ENCODE data around the gene EN2.

EN2 gene

DNA sequence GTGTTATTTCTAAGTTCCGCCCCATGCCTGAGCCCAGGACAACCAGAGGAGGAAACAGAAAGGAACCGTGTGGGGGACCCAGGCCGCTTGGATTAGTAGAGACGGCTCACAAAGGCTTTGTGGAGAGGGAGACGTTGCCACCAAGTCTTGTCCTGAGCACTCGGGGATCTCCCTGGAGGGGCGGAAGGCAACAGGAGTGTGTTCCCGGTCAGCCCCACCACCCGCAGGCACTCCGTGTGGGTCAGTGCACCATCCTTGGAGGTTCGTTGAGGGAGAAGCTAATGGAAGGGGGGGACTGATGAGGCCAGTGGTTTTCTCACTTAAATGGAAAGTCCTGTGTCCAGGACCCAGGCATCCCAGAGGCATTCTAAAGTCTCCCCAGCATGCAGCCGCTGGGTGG is 26.7 kb upstream of the EN2 start:
- Histone ChIP-seq H2AFZ (ENCODE audit: low read depth, low read length) (no peak overlapping the region), H3K27ac (ENCODE audit: low read length) (no peak overlapping the region), H3K36me3 (replicated peaks; ENCODE audit: low read depth, low read length) (no peaks in the 10 kb centered on the region), H3K79me2 (ENCODE audit: low read length) (no peaks in the 10 kb centered on the region), H3K4me3 (ENCODE audit: low read length) (no peak overlapping the region), H3K4me1 (ENCODE audit: low read length) (no peaks in the 10 kb centered on the region), H3K9me3 (ENCODE audit: insufficient read depth, low read length) (no peaks in the 10 kb centered on the region), H4K20me1 (ENCODE audit: insufficient read depth, low read length) (no peaks in the 10 kb centered on the region), H3K9ac (ENCODE audit: low read length) (no peak overlapping the region), H3K27me3 (ENCODE audit: low read depth, low read length) (peaks cover 35% of the 10 kb centered on the region), H3K4me2 (ENCODE audit: low read length) (no peak overlapping the region)
- TF ChIP-seq EZH2phosphoT487 (IDR thresholded peaks at IDR 0.05; ENCODE audit: low read depth): no peak
- TF ChIP-seq, protein P1, sequence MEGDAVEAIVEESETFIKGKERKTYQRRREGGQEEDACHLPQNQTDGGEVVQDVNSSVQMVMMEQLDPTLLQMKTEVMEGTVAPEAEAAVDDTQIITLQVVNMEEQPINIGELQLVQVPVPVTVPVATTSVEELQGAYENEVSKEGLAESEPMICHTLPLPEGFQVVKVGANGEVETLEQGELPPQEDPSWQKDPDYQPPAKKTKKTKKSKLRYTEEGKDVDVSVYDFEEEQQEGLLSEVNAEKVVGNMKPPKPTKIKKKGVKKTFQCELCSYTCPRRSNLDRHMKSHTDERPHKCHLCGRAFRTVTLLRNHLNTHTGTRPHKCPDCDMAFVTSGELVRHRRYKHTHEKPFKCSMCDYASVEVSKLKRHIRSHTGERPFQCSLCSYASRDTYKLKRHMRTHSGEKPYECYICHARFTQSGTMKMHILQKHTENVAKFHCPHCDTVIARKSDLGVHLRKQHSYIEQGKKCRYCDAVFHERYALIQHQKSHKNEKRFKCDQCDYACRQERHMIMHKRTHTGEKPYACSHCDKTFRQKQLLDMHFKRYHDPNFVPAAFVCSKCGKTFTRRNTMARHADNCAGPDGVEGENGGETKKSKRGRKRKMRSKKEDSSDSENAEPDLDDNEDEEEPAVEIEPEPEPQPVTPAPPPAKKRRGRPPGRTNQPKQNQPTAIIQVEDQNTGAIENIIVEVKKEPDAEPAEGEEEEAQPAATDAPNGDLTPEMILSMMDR (IDR thresholded peaks at IDR 0.05; ENCODE audit: low read depth, low read length): no peak

DNA sequence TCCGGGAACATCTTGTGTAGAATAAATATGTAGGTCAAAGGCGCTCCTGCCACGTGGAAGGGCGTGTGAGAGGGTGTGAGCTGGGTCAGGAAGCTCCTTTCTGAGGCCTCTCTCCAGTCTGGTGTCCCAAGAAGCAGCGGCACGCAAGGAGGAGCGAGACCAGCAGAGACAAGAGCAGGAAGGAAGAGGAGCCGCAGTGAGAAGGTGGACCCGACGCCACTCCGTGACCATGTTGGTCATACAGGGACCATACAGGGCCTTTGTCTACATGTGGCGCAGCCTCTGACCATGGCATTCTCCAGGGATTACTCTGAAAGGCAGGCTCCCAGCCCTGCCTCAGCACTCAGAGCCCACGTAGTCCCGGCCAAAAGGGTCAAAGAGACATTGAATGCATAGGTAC is 26.2 kb upstream of the EN2 start:
- Histone ChIP-seq H3K36me3 (replicated peaks; ENCODE audit: low read depth, low read length) (no peaks in the 10 kb centered on the region), H3K9ac (ENCODE audit: low read length) (no peak overlapping the region), H3K9me3 (ENCODE audit: insufficient read depth, low read length) (no peaks in the 10 kb centered on the region), H3K4me1 (ENCODE audit: low read length) (no peaks in the 10 kb centered on the region), H3K27ac (ENCODE audit: low read length) (no peak overlapping the region), H2AFZ (ENCODE audit: low read depth, low read length) (no peak overlapping the region), H4K20me1 (ENCODE audit: insufficient read depth, low read length) (no peaks in the 10 kb centered on the region), H3K4me2 (ENCODE audit: low read length) (no peak overlapping the region), H3K4me3 (ENCODE audit: low read length) (no peak overlapping the region), H3K27me3 (ENCODE audit: low read depth, low read length) (peaks cover 34% of the 10 kb centered on the region), H3K79me2 (ENCODE audit: low read length) (no peaks in the 10 kb centered on the region)
- TF ChIP-seq, protein P1 (IDR thresholded peaks at IDR 0.05; ENCODE audit: low read depth, low read length): no peak
- TF ChIP-seq EZH2phosphoT487 (IDR thresholded peaks at IDR 0.05; ENCODE audit: low read depth): no peak

DNA sequence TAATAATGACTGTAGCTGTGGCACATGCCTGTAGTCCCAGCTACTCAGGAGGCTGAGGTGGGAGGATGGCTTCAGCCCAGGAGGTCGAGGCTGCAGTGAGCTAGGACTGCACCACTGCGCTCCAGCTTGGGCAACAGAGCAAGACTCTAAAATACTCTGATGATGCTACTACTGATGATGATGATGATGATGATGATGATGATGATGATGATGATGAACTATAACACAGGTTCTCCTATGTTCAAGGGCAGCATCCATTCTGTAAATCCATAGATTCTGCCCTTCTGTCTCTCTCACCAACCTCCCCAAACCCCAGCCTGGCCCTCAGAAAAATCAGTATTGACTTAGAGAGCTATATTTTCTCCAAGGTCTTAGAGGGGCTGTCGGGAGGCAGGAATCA is 22.8 kb upstream of the EN2 start:
- Histone ChIP-seq H2AFZ (ENCODE audit: low read depth, low read length) (no peak overlapping the region), H3K9me3 (ENCODE audit: insufficient read depth, low read length) (no peaks in the 10 kb centered on the region), H3K4me3 (ENCODE audit: low read length) (no peak overlapping the region), H3K4me2 (ENCODE audit: low read length) (no peak overlapping the region), H3K79me2 (ENCODE audit: low read length) (no peaks in the 10 kb centered on the region), H3K27me3 (ENCODE audit: low read depth, low read length) (peaks cover 41% of the 10 kb centered on the region), H3K9ac (ENCODE audit: low read length) (no peak overlapping the region), H3K4me1 (ENCODE audit: low read length) (no peaks in the 10 kb centered on the region), H4K20me1 (ENCODE audit: insufficient read depth, low read length) (no peaks in the 10 kb centered on the region), H3K36me3 (replicated peaks; ENCODE audit: low read depth, low read length) (no peaks in the 10 kb centered on the region), H3K27ac (ENCODE audit: low read length) (no peak overlapping the region)
- no peak for TF ChIP-seq EZH2phosphoT487 (IDR thresholded peaks at IDR 0.05; ENCODE audit: low read depth)
- TF ChIP-seq, protein P1 (IDR thresholded peaks at IDR 0.05; ENCODE audit: low read depth, low read length): no peak

DNA sequence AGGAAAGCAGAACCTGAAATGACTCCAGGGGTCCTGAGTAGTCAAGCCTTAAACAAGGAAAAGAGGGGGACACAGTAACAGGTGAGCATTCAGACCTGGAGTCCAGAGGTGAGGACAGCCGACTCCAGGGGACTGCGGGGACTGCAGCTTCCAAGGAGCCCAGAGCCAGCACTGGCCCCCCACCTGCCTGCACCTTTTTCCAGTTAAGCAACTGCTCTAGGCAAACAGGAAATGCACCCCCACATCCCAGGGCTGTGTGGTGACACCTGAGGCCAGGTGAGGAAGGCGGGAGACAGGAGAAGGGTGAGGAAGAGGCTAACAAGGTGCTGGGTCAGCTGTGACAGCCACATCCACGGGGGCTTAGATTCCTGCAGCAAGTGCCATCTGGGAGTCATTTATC is 20.1 kb upstream of the EN2 start:
- Histone ChIP-seq H2AFZ (ENCODE audit: low read depth, low read length) (no peak overlapping the region), H3K4me1 (ENCODE audit: low read length) (no peaks in the 10 kb centered on the region), H3K9ac (ENCODE audit: low read length) (no peak overlapping the region), H3K36me3 (replicated peaks; ENCODE audit: low read depth, low read length) (no peaks in the 10 kb centered on the region), H3K27me3 (ENCODE audit: low read depth, low read length) (peaks cover 43% of the 10 kb centered on the region), H3K9me3 (ENCODE audit: insufficient read depth, low read length) (no peaks in the 10 kb centered on the region), H3K79me2 (ENCODE audit: low read length) (no peaks in the 10 kb centered on the region), H4K20me1 (ENCODE audit: insufficient read depth, low read length) (no peaks in the 10 kb centered on the region), H3K27ac (ENCODE audit: low read length) (no peak overlapping the region), H3K4me3 (ENCODE audit: low read length) (no peak overlapping the region), H3K4me2 (ENCODE audit: low read length) (no peak overlapping the region)
- no peak for TF ChIP-seq EZH2phosphoT487 (IDR thresholded peaks at IDR 0.05; ENCODE audit: low read depth)
- TF ChIP-seq, protein P1 (IDR thresholded peaks at IDR 0.05; ENCODE audit: low read depth, low read length): no peak
